K562 (cell line): Measurements from ENCODE around the gene PEBP1. TPM values are rescaled to one million over a fixed set of nuclear protein-coding genes. Genes with fewer than 3 reads are reported as not detected.
A peak's percentile ranks its signal among the peaks of the same experiment; 100 is the strongest.

Source experiments
- HLTF ChIP-seq: fragments of 450-650 bp; IDR thresholded peaks from 2 replicates; pipeline ENCODE4 v1.6.1; 2016
- KAT2B ChIP-seq: IDR thresholded peaks from one replicate; pipeline ENCODE4 v1.6.1; 2012; ENCODE audit warnings: low read depth, mild to moderate bottlenecking, control low read depth, inconsistent platforms, low read length, moderate library complexity
- NR3C1 ChIP-seq: sonication (generic); formaldehyde crosslinking; IDR thresholded peaks from 2 replicates; pipeline ENCODE4 v1.8.1; 2022; ENCODE audit warnings: missing genetic modification reagents
- RBM17 ChIP-seq: fragments of 200-400 bp; formaldehyde crosslinking; IDR thresholded peaks from 2 replicates; pipeline ENCODE4 v1.6.1; 2017; ENCODE audit warnings: low read depth, mild to moderate bottlenecking, low read length, borderline replicate concordance
- RFX7 ChIP-seq: fragments of 250-450 bp; sonication (Bioruptor Pico); IDR thresholded peaks from 2 replicates; pipeline ENCODE4 v1.5.1; 2021; ENCODE audit warnings: mild to moderate bottlenecking
- SMAD4 ChIP-seq: fragments of 250-450 bp; sonication (Bioruptor Pico); conservative IDR thresholded peaks from 2 replicates; pipeline ENCODE4 v1.8.0; 2021; ENCODE audit warnings: inconsistent platforms, mild to moderate bottlenecking, moderate library complexity
- STAT5B ChIP-seq: fragments of 250-450 bp; sonication (Bioruptor Pico); IDR thresholded peaks from 2 replicates; pipeline ENCODE4 v1.8.0; 2021; ENCODE audit warnings: mild to moderate bottlenecking, inconsistent platforms
- SUPT5H ChIP-seq: fragments of 450-650 bp; IDR thresholded peaks from 2 replicates; pipeline ENCODE4 v1.6.1; 2016
- TAF1 ChIP-seq: IDR thresholded peaks from 2 replicates; pipeline ENCODE4 v1.6.1; 2011; ENCODE audit warnings: mild to moderate bottlenecking, low read length, moderate library complexity; ENCODE audit not compliant: insufficient read depth, control insufficient read depth, severe bottlenecking; ENCODE audit errors: extremely low read depth
- TSHZ1 ChIP-seq: fragments of 250-450 bp; sonication (Bioruptor Pico); IDR thresholded peaks from 2 replicates; pipeline ENCODE4 v1.4.0; 2020; ENCODE audit warnings: mild to moderate bottlenecking, moderate library complexity
- ZBTB33 ChIP-seq: sonication (generic); formaldehyde crosslinking; IDR thresholded peaks from 2 replicates; pipeline ENCODE4 v1.8.1; 2023; ENCODE audit warnings: mild to moderate bottlenecking, missing genetic modification reagents
- ZNF224 ChIP-seq: sonication (generic); formaldehyde crosslinking; IDR thresholded peaks from 2 replicates; pipeline ENCODE4 v1.8.0; 2022; ENCODE audit warnings: mild to moderate bottlenecking, missing genetic modification reagents
- ZNF609 ChIP-seq: sonication (generic); formaldehyde crosslinking; IDR thresholded peaks from 2 replicates; pipeline ENCODE4 v1.8.1; 2023; ENCODE audit warnings: missing genetic modification reagents, mild to moderate bottlenecking, borderline replicate concordance
- ZNF668 ChIP-seq: fragments of 250-450 bp; sonication (Bioruptor Pico); IDR thresholded peaks from 2 replicates; pipeline ENCODE4 v1.8.0; 2022; ENCODE audit warnings: mild to moderate bottlenecking, inconsistent platforms
- polyA plus RNA-seq, 8 experiments: library from polyadenylated mRNA; depleted of rRNA in 4 of 8; stranded (reverse) in 5 of 8; unstranded in 3 of 8; fragments of >200 nt; fragmentation: Nextera tagmentation in 2 of 8; fragmentation: Illumina TruSeq in 1 of 8; extraction: Ambion mirVana in 2 of 8; extraction: Trizol in 1 of 8; gene quantifications; 2 replicates each; pipeline versions ENCODE4 v1.2.1 to v1.2.3, GENCODE V29; 2011 to 2014; ENCODE audit warnings: inconsistent platforms in 1 of 8, missing spikeins in 1 of 8
- total RNA-seq, 7 experiments: library from RNA; depleted of rRNA in 6 of 7; stranded (reverse); fragments of >200 nt in 6 of 7; fragmentation: Illumina TruSeq in 2 of 7; extraction: Trizol in 2 of 7; gene quantifications; 2 replicates each; pipeline versions ENCODE4 v1.2.1 to v1.2.3, GENCODE V29; 2011 to 2021; ENCODE audit warnings: low replicate concordance in 1 of 7
- TF ChIP-seq, protein P1 (sequence below): IDR thresholded peaks from 2 replicates; pipeline ENCODE4 v1.6.1; 2012; ENCODE audit warnings: low read depth, low read length, improper control_type of control experiment, borderline replicate concordance

PEBP1 gene
- total and polyA plus RNA-seq, 9 of the 15 experiments (the other 6 are each of a cell fraction or from before 2014, with no cell fraction given) = 77.3 to 207 (median 153) TPM

DNA sequence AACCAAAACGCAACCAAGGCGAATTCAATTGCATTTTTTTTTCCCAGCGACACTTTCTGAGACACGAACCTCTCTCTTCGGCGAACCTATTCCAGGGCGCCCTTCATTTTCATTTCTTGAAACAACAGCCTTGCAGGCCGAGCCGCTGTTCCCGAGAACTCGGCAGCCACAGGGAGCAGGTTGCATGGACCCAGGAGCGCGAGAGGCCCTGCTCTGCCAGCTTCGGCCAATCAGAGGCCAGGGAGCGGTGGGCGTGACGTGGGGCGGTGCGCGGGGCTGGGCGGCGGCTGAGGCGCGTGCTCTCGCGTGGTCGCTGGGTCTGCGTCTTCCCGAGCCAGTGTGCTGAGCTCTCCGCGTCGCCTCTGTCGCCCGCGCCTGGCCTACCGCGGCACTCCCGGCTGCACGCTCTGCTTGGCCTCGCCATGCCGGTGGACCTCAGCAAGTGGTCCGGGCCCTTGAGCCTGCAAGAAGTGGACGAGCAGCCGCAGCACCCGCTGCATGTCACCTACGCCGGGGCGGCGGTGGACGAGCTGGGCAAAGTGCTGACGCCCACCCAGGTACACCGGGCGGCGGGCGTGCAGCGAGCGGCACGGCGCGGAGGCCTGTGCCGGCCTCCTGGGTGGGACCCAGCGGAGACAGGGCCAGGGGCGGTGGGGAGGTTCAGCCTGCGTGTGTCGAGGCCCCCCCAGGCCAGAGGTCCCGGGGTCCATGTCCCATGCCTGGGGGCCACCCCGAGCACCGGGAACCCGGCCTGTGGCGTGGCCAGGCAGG lies at the start of gene PEBP1 (continued):
- TF ChIP-seq, protein P1, sequence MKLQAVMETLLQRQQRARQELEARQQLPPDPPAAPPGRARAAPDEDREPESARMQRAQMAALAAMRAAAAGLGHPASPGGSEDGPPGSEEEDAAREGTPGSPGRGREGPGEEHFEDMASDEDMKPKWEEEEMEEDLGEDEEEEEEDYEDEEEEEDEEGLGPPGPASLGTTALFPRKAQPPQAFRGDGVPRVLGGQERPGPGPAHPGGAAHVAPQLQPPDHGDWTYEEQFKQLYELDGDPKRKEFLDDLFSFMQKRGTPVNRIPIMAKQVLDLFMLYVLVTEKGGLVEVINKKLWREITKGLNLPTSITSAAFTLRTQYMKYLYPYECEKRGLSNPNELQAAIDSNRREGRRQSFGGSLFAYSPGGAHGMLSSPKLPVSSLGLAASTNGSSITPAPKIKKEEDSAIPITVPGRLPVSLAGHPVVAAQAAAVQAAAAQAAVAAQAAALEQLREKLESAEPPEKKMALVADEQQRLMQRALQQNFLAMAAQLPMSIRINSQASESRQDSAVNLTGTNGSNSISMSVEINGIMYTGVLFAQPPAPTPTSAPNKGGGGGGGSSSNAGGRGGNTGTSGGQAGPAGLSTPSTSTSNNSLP = no peak
- TF ChIP-seq KAT2B (no peak), TSHZ1 (CRISPR knock-in tag) (no peak), ZNF224 (CRISPR knock-in tag) (peak; percentile 83; the same call in 1 of the 2 replicates), SMAD4 (no peak), ZNF609 (CRISPR knock-in tag) (no peak), NR3C1 (CRISPR knock-in tag) (peak; percentile 91), ZNF668 (CRISPR knock-in tag) (no peak), TAF1 (peak; percentile 72), SUPT5H (peak; percentile 85), RFX7 (CRISPR knock-in tag) (no peak), RBM17 (no peak), HLTF (no peak), ZBTB33 (peak; percentile 45; the same call in 1 of the 2 replicates), STAT5B (no peak)
